Right cardiac atrium (tissue), 5 donors: ENCODE data around the gene MDK. TPM values are rescaled to one million over a fixed set of nuclear protein-coding genes. Genes with fewer than 3 reads are reported as not detected.
A peak's percentile ranks its signal among the peaks of the same experiment; 100 is the strongest.

Source experiments
- ATAC-seq, 2 donors: fragments of 200-7000 bp; cut with Tn5 transposase; one replicate each; pipeline versions ENCODE4 v1.8.0 to v1.9.1; 2020; ENCODE audit warnings: moderate library complexity in 2 of 2, mild to moderate bottlenecking in 1 of 2
- DNase-seq, 3 donors: peaks; one replicate each; pipeline ENCODE4 v3.0.0-alpha.2; 2020
- H3K27ac ChIP-seq: one replicate; pipeline ENCODE4 v1.5.1; 2013; ENCODE audit warnings: mild to moderate bottlenecking, low read length, control low read depth, moderate library complexity
- H3K27me3 ChIP-seq: one replicate; pipeline ENCODE4 v1.6.1; 2013; ENCODE audit not compliant: control insufficient read depth, insufficient read depth
- H3K4me1 ChIP-seq: one replicate; pipeline ENCODE4 v1.6.1; 2013; ENCODE audit warnings: low read length; ENCODE audit not compliant: control insufficient read depth, insufficient read depth
- H3K4me3 ChIP-seq: one replicate; pipeline ENCODE4 v1.5.1; 2013; ENCODE audit warnings: low read length, control low read depth
- H3K9me3 ChIP-seq: one replicate; pipeline ENCODE4 v1.6.1; 2013; ENCODE audit warnings: low read length; ENCODE audit not compliant: control insufficient read depth
- WGBS: extraction: QIAGEN DNeasy Blood & Tissue Kit; methylation state at CpG from one replicate; pipeline ENCODE4 v1.1.7; 2013; 5-methylcytosine and 5-hydroxymethylcytosine counted together
- intact Hi-C, 4 donors: fragments of 100-400 bp; cut with DNase I; formaldehyde crosslinking; loops; one replicate each; pipeline versions ENCODE4 v1.11.0 to v1.14.0; 2022 to 2023
- polyA plus RNA-seq: library from polyadenylated mRNA; stranded (reverse); fragments of 200-250 nt; gene quantifications from one replicate; pipeline ENCODE4 v1.2.3, GENCODE V29; 2013
- total RNA-seq, 4 donors: library from RNA; stranded (reverse); fragmentation: NEBNext Ultra II Directional; extraction: Animal tissue kit (Norgen Biotek cat#: 25700); gene quantifications; one replicate each; pipeline ENCODE4 v1.2.1, GENCODE V29; 2021
- donor health status: healthy with polysubstance abuse.
- donor health status: DM: no; HTN: yes; CAD: no.
- donor health status: DM: no; HTN: no; CAD: no.
- donor health status: DM: no; HTN: yes; CAD: no; lungs with severe emphysema.
- donor health status: DM: yes; HTN: yes; CAD: no.

MDK gene
- total and polyA plus RNA-seq, 5 donors = 9.9 to 18.8 (median 10.6) TPM

GRCh38 chr11:46385169-46386004 is 3.9 kb downstream of the MDK start:
- H3K27ac ChIP-seq = no peak overlapping the region
- no peaks in the 10 kb centered on the region for H3K9me3 ChIP-seq
- H3K4me1 ChIP-seq = no peaks in the 10 kb centered on the region
- DNase-seq = peak in 1 of 3 donors; percentile 55
- no peak overlapping the region for H3K4me3 ChIP-seq
- WGBS = 96% methylated on average over 47 of the region's 47 CpGs
- no peaks in the 10 kb centered on the region for H3K27me3 ChIP-seq
- intact Hi-C loops = loop anchor here in 1 of 4 donors (5.0 to 10.0 kb wide), 2 partner anchors 152 to 229 kb away; partner anchors contain the start of genes ATG13 and HARBI1
- no peak for ATAC-seq

GRCh38 chr11:46386005-46386578 is 4.6 kb downstream of the MDK start:
- Histone ChIP-seq H3K27ac (no peak overlapping the region), H3K9me3 (no peaks in the 10 kb centered on the region), H3K27me3 (no peaks in the 10 kb centered on the region), H3K4me1 (no peaks in the 10 kb centered on the region), H3K4me3 (no peak overlapping the region)
- intact Hi-C loops = loop anchor here in 1 of 4 donors (5.0 to 10.0 kb wide), 2 partner anchors 151 to 229 kb away; partner anchors contain the start of genes ATG13 and HARBI1
- no peak for ATAC-seq
- peak in 1 of 3 donors; percentile 18 for DNase-seq
- 96% methylated on average over 25 of the region's 25 CpGs for WGBS

- DNase-seq (peak in 1 of 3 donors; percentile 21), ATAC-seq (no peak)
- intact Hi-C loops = loop anchor here in 1 of 4 donors (5.0 to 10.0 kb wide), 2 partner anchors 151 to 228 kb away; partner anchors contain the start of genes ATG13 and HARBI1
- Histone ChIP-seq H3K27me3 (no peaks in the 10 kb centered on the region), H3K4me1 (no peaks in the 10 kb centered on the region), H3K27ac (no peak overlapping the region), H3K4me3 (no peak overlapping the region), H3K9me3 (no peaks in the 10 kb centered on the region)
- WGBS = 93% methylated on average over 4 of the region's 4 CpGs
Observed at GRCh38 chr11:46386674-46387073, 5.2 kb downstream of the MDK start.

GRCh38 chr11:46387456-46387855 is 6.0 kb downstream of the MDK start:
- intact Hi-C loops = loop anchor here in 1 of 4 donors (5.0 to 10.0 kb wide), 2 partner anchors 150 to 227 kb away; partner anchors contain the start of genes ATG13 and HARBI1
- Histone ChIP-seq H3K27me3 (no peaks in the 10 kb centered on the region), H3K4me3 (no peak overlapping the region), H3K27ac (no peak overlapping the region), H3K9me3 (no peaks in the 10 kb centered on the region), H3K4me1 (no peaks in the 10 kb centered on the region)
- WGBS = 77% methylated on average over 5 of the region's 5 CpGs
- DNase-seq (peak in 2 of 3 donors; percentile 7 to 47), ATAC-seq (no peak)

GRCh38 chr11:46387919-46388618 is 6.6 kb downstream of the MDK start:
- H3K4me3 ChIP-seq = no peak overlapping the region
- intact Hi-C loops = loop anchor here in 1 of 4 donors (5.0 to 10.0 kb wide), 2 partner anchors 149 to 227 kb away; partner anchors contain the start of genes ATG13 and HARBI1
- peak in 1 of 2 donors; percentile 1 for ATAC-seq
- no peaks in the 10 kb centered on the region for H3K27me3 ChIP-seq
- H3K9me3 ChIP-seq = no peaks in the 10 kb centered on the region
- no peak overlapping the region for H3K27ac ChIP-seq
- WGBS = 18% methylated on average over 24 of the region's 24 CpGs
- peak in 2 of 3 donors; percentile 59 to 66 for DNase-seq
- no peaks in the 10 kb centered on the region for H3K4me1 ChIP-seq

- no peak overlapping the region for H3K4me3 ChIP-seq
- no peak overlapping the region for H3K27ac ChIP-seq
- DNase-seq (peak in 2 of 3 donors; percentile 16 to 25), ATAC-seq (no peak)
- no peaks in the 10 kb centered on the region for H3K9me3 ChIP-seq
- WGBS = 10% methylated on average over 21 of the region's 21 CpGs
- no peaks in the 10 kb centered on the region for H3K27me3 ChIP-seq
- H3K4me1 ChIP-seq = no peaks in the 10 kb centered on the region
- intact Hi-C loops = loop anchor here in 1 of 4 donors (5.0 to 10.0 kb wide), 2 partner anchors 148 to 226 kb away; partner anchors contain the start of genes ATG13 and HARBI1
Observed at GRCh38 chr11:46388619-46389449, 7.4 kb downstream of the MDK start.

- H3K9me3 ChIP-seq = no peaks in the 10 kb centered on the region
- no peaks in the 10 kb centered on the region for H3K27me3 ChIP-seq
- DNase-seq = peak; percentile 71 to 89 (median 89)
- no peaks in the 10 kb centered on the region for H3K4me1 ChIP-seq
- H3K27ac ChIP-seq = no peak overlapping the region
- intact Hi-C loops = loop anchor here (5.0 to 10.0 kb wide), 3 partner anchors 143 to 225 kb away; partner anchors contain the start of genes ATG13 (in 1 of the 4) and HARBI1 (in 1 of the 4)
- WGBS = 4% methylated on average over 80 of the region's 80 CpGs
- peak overlapping the region; percentile 25 for H3K4me3 ChIP-seq
- ATAC-seq = peak; percentile 70 to 72
Observed at GRCh38 chr11:46389450-46390330, 8.2 kb downstream of the MDK start.

GRCh38 chr11:46390331-46391171 is 9.1 kb downstream of the MDK start:
- H3K27me3 ChIP-seq = no peaks in the 10 kb centered on the region

More at GRCh38 chr11:46390331-46391171, 9.1 kb downstream of the MDK start:
- WGBS = 23% methylated on average over 49 of the region's 49 CpGs
- Histone ChIP-seq H3K27ac (no peak overlapping the region), H3K4me1 (no peaks in the 10 kb centered on the region), H3K4me3 (no peak overlapping the region), H3K9me3 (no peaks in the 10 kb centered on the region)
- intact Hi-C loops = loop anchor here in 3 of 4 donors (5.0 kb wide), 2 partner anchors 142 to 147 kb away; no protein-coding TSS in a partner anchor
- DNase-seq (peak in 2 of 3 donors; percentile 43 to 58), ATAC-seq (no peak)
